ENCODE measurements around the gene DRAM1.

- TF ChIP-seq CTCF (IDR thresholded peaks at IDR 0.05) (no peak), POLR2A (IDR thresholded peaks at IDR 0.05) (no peak)
Observed at GRCh38 chr12:101902641-101903040, 25.3 kb downstream of the DRAM1 start.
